ENCODE measurements around the gene MACROD2. TPM values are rescaled to one million over a fixed set of nuclear protein-coding genes. Genes with fewer than 3 reads are reported as not detected.

The MACROD2 gene
- total and polyA plus RNA-seq, 2 of the 4 experiments (the other 2 are of a cell fraction) = not detected

GRCh38 chr20:14526891-14527290 is 531.6 kb downstream of the MACROD2 start:
- Histone ChIP-seq H3K9me1 (ENCODE audit: insufficient read depth, low read length) (no peaks in the 10 kb centered on the region), H3K18ac (ENCODE audit: low read depth, low read length) (no peak overlapping the region), H2BK120ac (ENCODE audit: low read depth, low read length) (no peak overlapping the region), H3K4ac (ENCODE audit: low read depth, low read length) (no peak overlapping the region), H4K8ac (ENCODE audit: low read depth in 2 of 2, low read length in 2 of 2) (no peak overlapping the region), H3K27ac (ENCODE audit: insufficient read depth, low read length) (no peak overlapping the region), H3K27me3 (ENCODE audit: control insufficient read depth, insufficient read depth, low read length) (peaks cover 2% of the 10 kb centered on the region; the same call in 1 of the 2 replicates), H2AK5ac (ENCODE audit: low read depth, low read length) (no peak overlapping the region), H3K4me1 (ENCODE audit: control insufficient read depth, insufficient read depth, low read length) (peaks cover 3% of the 10 kb centered on the region; the same call in 1 of the 2 replicates), H3K9me3 (ENCODE audit: control insufficient read depth, insufficient read depth, low read length) (no peaks in the 10 kb centered on the region), H3K36me3 (ENCODE audit: control insufficient read depth, insufficient read depth, low read length) (no peaks in the 10 kb centered on the region), H3K23ac (ENCODE audit: low read depth, low read length) (no peak overlapping the region), H2BK15ac (ENCODE audit: low read depth, low read length) (no peak overlapping the region), H4K20me1 (ENCODE audit: insufficient read depth, low read length) (no peaks in the 10 kb centered on the region), H3K56ac (ENCODE audit: extremely low read depth, insufficient read depth, low read length) (no peak overlapping the region), H2BK20ac (ENCODE audit: low read depth, low read length) (no peak overlapping the region), H3K9ac (ENCODE audit: low read depth, low read length) (no peak overlapping the region), H3K14ac (replicated peaks; ENCODE audit: low read depth, low read length) (no peak overlapping the region), H4K5ac (ENCODE audit: low read depth, low read length) (no peak overlapping the region), H2BK5ac (ENCODE audit: low read depth, low read length, poor library complexity, severe bottlenecking) (no peak overlapping the region), H3K79me1 (ENCODE audit: low read depth in 1 of 2, low read length in 2 of 2) (no peaks in the 10 kb centered on the region), H4K91ac (ENCODE audit: insufficient read depth, low read depth, low read length) (no peak overlapping the region), H2AFZ (replicated peaks; ENCODE audit: low read length, poor library complexity) (no peak overlapping the region), H3K4me2 (ENCODE audit: low read depth, low read length) (no peak overlapping the region), H2AK9ac (replicated peaks; ENCODE audit: low read depth, low read length, poor library complexity) (no peak overlapping the region), H3K4me3 (ENCODE audit: insufficient read depth, low read depth, low read length) (no peak overlapping the region)
- CTCF ChIA-PET = no interaction called here
- TF ChIP-seq POLR2A (IDR thresholded peaks at IDR 0.05; ENCODE audit: low read depth, low read length) = no peak
- no peak for TF ChIP-seq CHD1 (IDR thresholded peaks at IDR 0.05; ENCODE audit: low read depth, low read length)
- no peak for TF ChIP-seq USF2 (IDR thresholded peaks at IDR 0.05; ENCODE audit: low read depth, low read length)
- no peak for TF ChIP-seq ELK1 (IDR thresholded peaks at IDR 0.05; ENCODE audit: borderline replicate concordance, low read depth, low read length)
- TF ChIP-seq BHLHE40 (IDR thresholded peaks at IDR 0.05; ENCODE audit: low read depth, low read length) = no peak
- no peak for TF ChIP-seq MXI1 (IDR thresholded peaks at IDR 0.05; ENCODE audit: borderline replicate concordance, low read depth, low read length)
- no peak for TF ChIP-seq MAFK (IDR thresholded peaks at IDR 0.05; ENCODE audit: low read depth, low read length)
- no peak for TF ChIP-seq RFX5 (IDR thresholded peaks at IDR 0.05; ENCODE audit: low read depth, low read length)
- no peak for TF ChIP-seq RAD21 (IDR thresholded peaks at IDR 0.05; ENCODE audit: low read length)
- TF ChIP-seq RCOR1 (IDR thresholded peaks at IDR 0.05; ENCODE audit: insufficient replicate concordance, low read length) = no peak
- TF ChIP-seq NFE2L2 (IDR thresholded peaks at IDR 0.05; ENCODE audit: low read depth, low read length) = no peak
- no peak for TF ChIP-seq CEBPB (IDR thresholded peaks at IDR 0.05; ENCODE audit: low read depth, low read length)
- no peak for TF ChIP-seq SMC3 (IDR thresholded peaks at IDR 0.05; ENCODE audit: low read depth, low read length)
- TF ChIP-seq MAZ (IDR thresholded peaks at IDR 0.05; ENCODE audit: borderline replicate concordance, low read depth, low read length) = no peak
- TF ChIP-seq FOS (IDR thresholded peaks at IDR 0.05; ENCODE audit: low read depth, low read length) = no peak
- in situ Hi-C loops (cut with MboI; ENCODE audit: low sequenced_read_pairs) = no loop called here
- ATAC-seq (ENCODE audit: low read depth) (no peak), DNase-seq (no peak)
- dilution Hi-C loops (cut with HindIII; ENCODE audit: low sequenced_read_pairs, unreplicated experiment) = no loop called here
- BruUV-seq (replicated peaks) = no TSS peak
- intact Hi-C loops (cut with micrococcal nuclease) = no loop called here
- 100% methylated on average over 2 of the region's 12 CpGs; no CpG with 5 or more reads in 1 of the 2 experiments for WGBS, 2 experiments (ENCODE audit: extremely low coverage in 2 of 2, insufficient read length in 1 of 2)
- POLR2A ChIA-PET (ENCODE audit: unreplicated experiment) = no interaction called here

Measured in IMR-90 (cell line).